HCT116 (cell line): Measurements from ENCODE around the gene ISM1. TPM values are rescaled to one million over a fixed set of nuclear protein-coding genes. Genes with fewer than 3 reads are reported as not detected.

ENCODE experiments used
- ATAC-seq: fragments of 200-7000 bp; cut with Tn5 transposase; 2 replicates; pipeline ENCODE4 v1.9.1; 2020; ENCODE audit warnings: mild to moderate bottlenecking, moderate library complexity
- BruUV-seq: library from RNA; stranded (reverse); fragments of 400-500 nt; replicated peaks from 2 replicates; lab custom pipeline; 2021; lab: Mats Ljungman, UMichigan
- CTCF ChIA-PET: fragments of 300-600 bp; sonication (Branson Sonifier 250); formaldehyde crosslinking; loops from one replicate; lab custom pipeline; 2021; ENCODE audit warnings: antibody characterized with exemption; lab: Charles Lee
- POLR2A ChIA-PET: fragments of 300-600, 350-600 bp; sonication (Branson Sonifier 250); formaldehyde crosslinking; loops from one replicate; lab custom pipeline; 2021; ENCODE audit warnings: antibody characterized with exemption; lab: Charles Lee
- RAD21 ChIA-PET, 2 experiments: fragments of 300-600 bp; sonication (Branson Sonifier 250); formaldehyde crosslinking; loops; one replicate each; lab custom pipeline; 2023; ENCODE audit warnings: low total read pairs in 2 of 2; ENCODE audit not compliant: uncharacterized antibody in 2 of 2, unreplicated experiment in 2 of 2, low non-redundant PET in 1 of 2; lab: Charles Lee
- DNase-seq: peaks from one replicate; pipeline ENCODE4 v3.0.0-alpha.2; 2010; ENCODE audit warnings: low read depth, low spot score
- H2AFZ ChIP-seq: fragments of 200-600 bp; shearing (Covaris generic), sonication (generic); 2 replicates; pipeline ENCODE4 v1.6.1; 2017; ENCODE audit warnings: low read depth, mixed run types, mixed read lengths, antibody characterized with exemption, low read length; ENCODE audit not compliant: poor library complexity, severe bottlenecking
- H3K27ac ChIP-seq: 2 replicates; pipeline ENCODE4 v1.5.1; 2012; ENCODE audit warnings: low read depth, low read length
- H3K27me3 ChIP-seq: fragments of 200-600 bp; sonication (generic); 2 replicates; pipeline ENCODE4 v1.6.1; 2016; ENCODE audit warnings: mixed run types, low read length, mixed read lengths; ENCODE audit not compliant: insufficient read depth
- H3K36me3 ChIP-seq, 2 experiments: fragments of 200-500 bp in 1 of 2; fragments of 200-600 bp in 1 of 2; sonication (Bioruptor generic) in 1 of 2; sonication (generic) in 1 of 2; 2 replicates each; pipeline versions ENCODE4 v1.5.1 to v1.6.1; 2014 to 2016; ENCODE audit warnings: low read length in 2 of 2, inconsistent platforms in 1 of 2, mixed read lengths in 1 of 2, mixed run types in 1 of 2; ENCODE audit not compliant: insufficient read depth in 2 of 2, control insufficient read depth in 1 of 2
- H3K4me1 ChIP-seq, 2 experiments: fragments of 200-600 bp in 1 of 2; sonication (generic) in 1 of 2; 2 replicates each; pipeline versions ENCODE4 v1.5.1 to v1.6.1; 2012 to 2017; ENCODE audit warnings: low read length in 2 of 2, inconsistent platforms in 1 of 2, mild to moderate bottlenecking in 1 of 2, mixed read lengths in 1 of 2, mixed run types in 1 of 2, moderate library complexity in 1 of 2; ENCODE audit not compliant: insufficient read depth in 2 of 2, control insufficient read depth in 1 of 2
- H3K4me2 ChIP-seq: fragments of 200-600 bp; sonication (generic); 2 replicates; pipeline ENCODE4 v1.6.1; 2017; ENCODE audit warnings: mixed run types, low read length, mixed read lengths
- H3K4me3 ChIP-seq, 2 experiments: fragments of 200-600 bp in 1 of 2; sonication (generic) in 1 of 2; replicated peaks in 1 of 2; 2 replicates each; pipeline ENCODE4 v1.5.1; 2011 to 2016; ENCODE audit warnings: low read length in 2 of 2, control low read depth in 1 of 2, low read depth in 1 of 2, mild to moderate bottlenecking in 1 of 2, mixed read lengths in 1 of 2, mixed run types in 1 of 2
- H3K79me2 ChIP-seq: fragments of 200-600 bp; sonication (generic); 2 replicates; pipeline ENCODE4 v1.6.1; 2017; ENCODE audit warnings: mild to moderate bottlenecking, mixed run types, low read length, moderate library complexity, mixed read lengths; ENCODE audit not compliant: insufficient read depth
- H3K9ac ChIP-seq: fragments of 200-600 bp; sonication (generic); 2 replicates; pipeline ENCODE4 v1.6.1; 2016; ENCODE audit warnings: low read length, mixed read lengths
- H3K9me2 ChIP-seq: fragments of 200-600 bp; sonication (generic), shearing (Covaris generic); 2 replicates; pipeline ENCODE4 v1.6.1; 2017; ENCODE audit warnings: mixed run types, mild to moderate bottlenecking, moderate library complexity; ENCODE audit not compliant: insufficient read depth
- H3K9me3 ChIP-seq, 2 experiments: fragments of 200-500 bp in 1 of 2; fragments of 200-600 bp in 1 of 2; sonication (Bioruptor generic) in 1 of 2; sonication (generic) in 1 of 2; 2 replicates each; pipeline ENCODE4 v1.6.1; 2014 to 2017; ENCODE audit warnings: low read length in 2 of 2, mixed read lengths in 2 of 2, inconsistent platforms in 1 of 2, low read depth in 1 of 2, mild to moderate bottlenecking in 1 of 2, mixed run types in 1 of 2, moderate library complexity in 1 of 2; ENCODE audit not compliant: control insufficient read depth in 1 of 2, insufficient read depth in 1 of 2
- H4K20me1 ChIP-seq: fragments of 200-600 bp; sonication (generic), shearing (Covaris generic); 2 replicates; pipeline ENCODE4 v1.6.1; 2017; ENCODE audit warnings: mixed run types, mild to moderate bottlenecking, moderate library complexity; ENCODE audit not compliant: insufficient read depth
- ATF3 ChIP-seq: IDR thresholded peaks from 2 replicates; pipeline ENCODE4 v1.6.1; 2012
- CTCF ChIP-seq, 3 experiments: fragments of 200-600 bp in 1 of 3; sonication (generic) in 1 of 3; IDR thresholded peaks in 2 of 3; conservative IDR thresholded peaks in 1 of 3; 2 replicates each; pipeline ENCODE4 v1.5.1; 2012 to 2017; ENCODE audit warnings: low read depth in 2 of 3, low read length in 2 of 3, antibody characterized with exemption in 1 of 3, borderline replicate concordance in 1 of 3, control low read depth in 1 of 3, mild to moderate bottlenecking in 1 of 3, mixed read lengths in 1 of 3, mixed run types in 1 of 3, moderate library complexity in 1 of 3; ENCODE audit not compliant: insufficient read depth in 1 of 3
- EGR1 ChIP-seq: IDR thresholded peaks from 2 replicates; pipeline ENCODE4 v1.6.1; 2012; ENCODE audit warnings: low read depth
- ELF1 ChIP-seq: IDR thresholded peaks from 2 replicates; pipeline ENCODE4 v1.6.1; 2012; ENCODE audit warnings: low read depth, borderline replicate concordance
- EZH2 ChIP-seq: fragments of 200-600 bp; sonication (generic); IDR thresholded peaks from 2 replicates; pipeline ENCODE4 v1.6.1; 2017; ENCODE audit warnings: antibody characterized with exemption, mixed run types
- FOSL1 ChIP-seq: IDR thresholded peaks from 2 replicates; pipeline ENCODE4 v1.6.1; 2012; ENCODE audit warnings: low read depth
- JUND ChIP-seq: IDR thresholded peaks from 2 replicates; pipeline ENCODE4 v1.6.1; 2012
- MAX ChIP-seq: IDR thresholded peaks from 2 replicates; pipeline ENCODE4 v1.6.1; 2012
- POLR2A ChIP-seq: IDR thresholded peaks from 2 replicates; pipeline ENCODE4 v1.7.0; 2011; ENCODE audit warnings: borderline replicate concordance; ENCODE audit not compliant: insufficient read depth, insufficient read length; ENCODE audit errors: extremely low read depth
- POLR2AphosphoS5 ChIP-seq: IDR thresholded peaks from 2 replicates; pipeline ENCODE4 v1.6.1; 2011; ENCODE audit warnings: mild to moderate bottlenecking, low read depth, low read length, moderate library complexity
- SP1 ChIP-seq: IDR thresholded peaks from 2 replicates; pipeline ENCODE4 v1.6.1; 2012; ENCODE audit warnings: low read depth
- SRF ChIP-seq: IDR thresholded peaks from 2 replicates; pipeline ENCODE4 v1.6.1; 2012; ENCODE audit warnings: low read depth
- TCF7L2 ChIP-seq: IDR thresholded peaks from 2 replicates; pipeline ENCODE4 v1.7.0; 2011; ENCODE audit warnings: borderline replicate concordance, inconsistent platforms; ENCODE audit not compliant: insufficient read depth, insufficient read length; ENCODE audit errors: extremely low read depth
- YY1 ChIP-seq: IDR thresholded peaks from 2 replicates; pipeline ENCODE4 v1.6.1; 2011; ENCODE audit warnings: low read length, low read depth, moderate library complexity, mild to moderate bottlenecking; ENCODE audit not compliant: insufficient replicate concordance; ENCODE audit errors: extremely low read depth
- ZNF274 ChIP-seq: fragments of 200-500 bp; sonication (Bioruptor generic); IDR thresholded peaks from 2 replicates; pipeline ENCODE4 v1.6.1; 2014; ENCODE audit warnings: mild to moderate bottlenecking, low read depth, low read length, inconsistent platforms
- intact Hi-C: fragments of 100-400 bp; cut with micrococcal nuclease; formaldehyde crosslinking; loops from 2 replicates; pipeline ENCODE4 v1.10.0; 2022
- total RNA-seq: library from RNA; stranded (reverse); gene quantifications from one replicate; pipeline ENCODE4 v1.2.1, GENCODE V29; 2021; ENCODE audit not compliant: unreplicated experiment

Gene ISM1
- total RNA-seq, 1 experiment from 2014 or later, result 0.37 TPM

- CTCF ChIA-PET, result no interaction called here
- H3K9me3 ChIP-seq, result no peaks in the 10 kb centered on the region
- BruUV-seq, result no TSS peak
- DNase-seq, result no peak
- ATAC-seq, result no peak
- no peak overlapping the region for H3K27ac ChIP-seq
- no peak for TF ChIP-seq ATF3
- no peak for TF ChIP-seq SRF
- TF ChIP-seq POLR2A, result no peak
- no peak for TF ChIP-seq POLR2AphosphoS5
- no peak for TF ChIP-seq FOSL1
- TF ChIP-seq EZH2, result no peak
- TF ChIP-seq YY1, result no peak
- no peak for TF ChIP-seq JUND
- no peak for TF ChIP-seq ELF1
- no peak for TF ChIP-seq TCF7L2
- no peak for TF ChIP-seq EGR1
- no peak for TF ChIP-seq MAX
- no peak for TF ChIP-seq ZNF274
- TF ChIP-seq CTCF (IDR thresholded peaks at IDR 0.05 in 2 of 3, conservative IDR thresholded peaks at IDR 0.05 in 1 of 3; ENCODE audit: borderline replicate concordance in 1 of 3, insufficient read depth in 1 of 3, low read depth in 2 of 3, low read length in 2 of 3), result no peak
- no peak for TF ChIP-seq SP1
- H4K20me1 ChIP-seq, result no peaks in the 10 kb centered on the region
- H3K9ac ChIP-seq, result no peak overlapping the region
- H3K79me2 ChIP-seq, result no peaks in the 10 kb centered on the region
- intact Hi-C loops, result no loop called here
- H3K9me2 ChIP-seq, result no peaks in the 10 kb centered on the region
- H2AFZ ChIP-seq, result no peak overlapping the region
- no peak overlapping the region for H3K4me3 ChIP-seq
- H3K36me3 ChIP-seq, result no peaks in the 10 kb centered on the region
- POLR2A ChIA-PET, result no interaction called here
- H3K27me3 ChIP-seq, result no peaks in the 10 kb centered on the region
- RAD21 ChIA-PET, result no interaction called here
- H3K4me1 ChIP-seq, result peaks cover 6 to 9% of the 10 kb centered on the region in 2 experiments; a peak in 3 of 4 replicates
- H3K4me2 ChIP-seq, result no peak overlapping the region
Measured at GRCh38 chr20:13265941-13266340, 44.9 kb downstream of the ISM1 start.
